OCI-LY1 (cell line): Measurements from ENCODE around the gene FEV.

Experiments used
- H2AFZ ChIP-seq: fragments of 200-600 bp; sonication (generic), shearing (Covaris generic); 2 replicates; pipeline ENCODE4 v1.6.0; 2014; ENCODE audit warnings: antibody characterized with exemption, mild to moderate bottlenecking, low read length
- H3F3A ChIP-seq: fragments of 200-600 bp; sonication (generic), shearing (Covaris generic); 2 replicates; pipeline ENCODE4 v1.6.0; 2014; ENCODE audit warnings: mild to moderate bottlenecking, antibody characterized with exemption, low read length, moderate library complexity; ENCODE audit not compliant: insufficient read depth
- H3K27ac ChIP-seq: fragments of 200-600 bp; sonication (generic); 2 replicates; pipeline ENCODE4 v1.5.1; 2014; ENCODE audit warnings: low read length, mixed run types, mild to moderate bottlenecking, low read depth; ENCODE audit not compliant: poor library complexity, severe bottlenecking
- H3K27me3 ChIP-seq: fragments of 200-600 bp; sonication (generic); 2 replicates; pipeline ENCODE4 v1.6.0; 2014; ENCODE audit warnings: antibody characterized with exemption, mild to moderate bottlenecking, low read length, moderate library complexity; ENCODE audit not compliant: insufficient read depth
- H3K36me3 ChIP-seq: fragments of 200-600 bp; sonication (generic); 2 replicates; pipeline ENCODE4 v1.6.1; 2014; ENCODE audit warnings: mild to moderate bottlenecking, antibody characterized with exemption, low read length, moderate library complexity, mixed read lengths; ENCODE audit not compliant: insufficient read depth
- H3K4me1 ChIP-seq: fragments of 200-600 bp; sonication (generic); 2 replicates; pipeline ENCODE4 v1.5.1; 2014; ENCODE audit warnings: mild to moderate bottlenecking, low read length, moderate library complexity; ENCODE audit not compliant: insufficient read depth, severe bottlenecking
- H3K4me2 ChIP-seq: fragments of 200-600 bp; sonication (generic), shearing (Covaris generic); 2 replicates; pipeline ENCODE4 v1.6.1; 2014; ENCODE audit warnings: low read length
- H3K4me3 ChIP-seq: fragments of 200-600 bp; sonication (generic); 2 replicates; pipeline ENCODE4 v1.5.1; 2014; ENCODE audit warnings: low read length, low read depth, mild to moderate bottlenecking, mixed read lengths; ENCODE audit not compliant: poor library complexity, severe bottlenecking
- H3K79me2 ChIP-seq: fragments of 200-600 bp; shearing (Covaris generic); 2 replicates; pipeline ENCODE4 v1.6.1; 2016; ENCODE audit warnings: mixed run types, low read length, mixed read lengths; ENCODE audit not compliant: insufficient read depth
- H3K9ac ChIP-seq: fragments of 200-600 bp; sonication (generic), shearing (Covaris generic); 2 replicates; pipeline ENCODE4 v1.6.1; 2014; ENCODE audit warnings: mild to moderate bottlenecking, low read length, mixed read lengths
- H3K9me2 ChIP-seq: fragments of 200-600 bp; sonication (generic), shearing (Covaris generic); 2 replicates; pipeline ENCODE4 v1.6.1; 2014; ENCODE audit warnings: low read depth, mild to moderate bottlenecking, low read length, mixed read lengths
- H3K9me3 ChIP-seq: fragments of 200-600 bp; shearing (Covaris generic); 2 replicates; pipeline ENCODE4 v1.6.1; 2014; ENCODE audit warnings: low read length, mixed read lengths
- H4K20me1 ChIP-seq: fragments of 200-600 bp; sonication (generic), shearing (Covaris generic); 2 replicates; pipeline ENCODE4 v1.6.0; 2016; ENCODE audit warnings: mild to moderate bottlenecking, low read length; ENCODE audit not compliant: insufficient read depth
- CTCF ChIP-seq: fragments of 200-600 bp; sonication (generic), shearing (Covaris generic); IDR thresholded peaks from 2 replicates; pipeline ENCODE4 v1.5.1; 2017; ENCODE audit warnings: mild to moderate bottlenecking, antibody characterized with exemption, low read length, moderate library complexity, mixed read lengths
- EZH2 ChIP-seq: fragments of 200-600 bp; sonication (generic), shearing (Covaris generic); IDR thresholded peaks from 2 replicates; pipeline ENCODE4 v1.8.0; 2017; ENCODE audit warnings: borderline replicate concordance, mixed run types, mild to moderate bottlenecking, antibody characterized with exemption, low read length, moderate library complexity, mixed read lengths

Gene FEV

GRCh38 chr2:219003979-219004378 is 19.0 kb upstream of the FEV start:
- H4K20me1 ChIP-seq = no peaks in the 10 kb centered on the region
- H3K79me2 ChIP-seq = no peaks in the 10 kb centered on the region

GRCh38 chr2:219003267-219003634 is 18.3 kb upstream of the FEV start:
- Histone ChIP-seq H3K9me2 (no peaks in the 10 kb centered on the region), H3K9me3 (no peaks in the 10 kb centered on the region), H2AFZ (no peak overlapping the region), H3K79me2 (no peaks in the 10 kb centered on the region), H4K20me1 (no peaks in the 10 kb centered on the region), H3K4me2 (peak overlapping the region; percentile 11; the same call in 1 of the 2 replicates), H3K36me3 (no peaks in the 10 kb centered on the region), H3F3A (no peaks in the 10 kb centered on the region), H3K9ac (no peak overlapping the region), H3K4me1 (peaks cover 4% of the 10 kb centered on the region), H3K27ac (no peak overlapping the region), H3K4me3 (peak overlapping the region; percentile 16), H3K27me3 (peaks cover 9% of the 10 kb centered on the region)
- no peak for TF ChIP-seq EZH2
- TF ChIP-seq CTCF = no peak

More at GRCh38 chr2:219003979-219004378, 19.0 kb upstream of the FEV start:
- Histone ChIP-seq H3K4me3 (no peak overlapping the region), H3K4me1 (peaks cover 4% of the 10 kb centered on the region), H3K27ac (no peak overlapping the region), H3K27me3 (peaks cover 9% of the 10 kb centered on the region), H3K9me3 (no peaks in the 10 kb centered on the region), H3K9ac (no peak overlapping the region), H3F3A (no peaks in the 10 kb centered on the region), H3K9me2 (no peaks in the 10 kb centered on the region), H3K36me3 (no peaks in the 10 kb centered on the region), H3K4me2 (no peak overlapping the region), H2AFZ (no peak overlapping the region)
- no peak for TF ChIP-seq CTCF
- no peak for TF ChIP-seq EZH2

- Histone ChIP-seq H3K79me2 (no peaks in the 10 kb centered on the region), H3K27ac (no peak overlapping the region), H4K20me1 (no peaks in the 10 kb centered on the region), H3K9me3 (no peaks in the 10 kb centered on the region), H3K4me1 (peaks cover 4% of the 10 kb centered on the region), H3K9me2 (no peaks in the 10 kb centered on the region), H3K36me3 (no peaks in the 10 kb centered on the region), H3F3A (no peaks in the 10 kb centered on the region), H3K27me3 (peaks cover 9% of the 10 kb centered on the region), H3K9ac (no peak overlapping the region), H3K4me3 (peak overlapping the region; percentile 16), H2AFZ (no peak overlapping the region), H3K4me2 (peak overlapping the region; percentile 35; the same call in 1 of the 2 replicates)
- TF ChIP-seq EZH2 = no peak
- peak; percentile 29; the same call in 1 of the 2 replicates for TF ChIP-seq CTCF
Observed at GRCh38 chr2:219002395-219003266, 17.6 kb upstream of the FEV start.
